NCI-H2196 (cell line): ENCODE data around the gene PPP1CB.
A peak's percentile ranks its signal among the peaks of the same experiment; 100 is the strongest.

ENCODE experiments used
- DNase-seq: peaks from one replicate; lab custom pipeline; 2025; ENCODE audit not compliant: unreplicated experiment; lab: John Stamatoyannopoulos, UW

Gene PPP1CB

GRCh38 chr2:28751252-28751955 lies at the start of gene PPP1CB:
Gene PPP1CB (plus strand): TSS chr2:28751830. CDS start chr2:28752125, 295 bp downstream.
- DNase-seq, result peak; percentile 97

- no peak for DNase-seq
Measured at GRCh38 chr2:28702415-28702861, 49.2 kb upstream of the PPP1CB start.

GRCh38 chr2:28702878-28703277 lies 48.8 kb upstream of the PPP1CB start:
- no peak for DNase-seq

DNA sequence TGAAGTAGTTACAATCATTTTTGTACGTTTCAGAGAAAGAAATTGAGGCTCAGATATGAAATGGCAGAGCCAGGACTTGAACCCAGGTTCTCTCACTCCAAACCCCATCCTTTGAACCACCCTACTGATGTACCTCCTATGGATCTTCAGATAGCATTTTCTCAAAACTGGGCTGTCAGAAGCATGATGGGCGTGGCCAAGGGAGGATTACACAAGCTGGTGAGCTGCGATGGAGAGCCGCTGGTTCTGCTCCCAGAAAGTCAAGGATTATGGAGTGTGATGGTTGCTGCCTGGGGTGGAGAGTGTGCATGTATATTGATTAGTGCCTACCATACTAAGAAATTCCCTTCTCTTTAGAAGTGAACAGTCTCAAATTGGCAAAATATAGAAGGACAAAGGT lies 47.0 kb upstream of the PPP1CB start:
- DNase-seq, result no peak

DNA sequence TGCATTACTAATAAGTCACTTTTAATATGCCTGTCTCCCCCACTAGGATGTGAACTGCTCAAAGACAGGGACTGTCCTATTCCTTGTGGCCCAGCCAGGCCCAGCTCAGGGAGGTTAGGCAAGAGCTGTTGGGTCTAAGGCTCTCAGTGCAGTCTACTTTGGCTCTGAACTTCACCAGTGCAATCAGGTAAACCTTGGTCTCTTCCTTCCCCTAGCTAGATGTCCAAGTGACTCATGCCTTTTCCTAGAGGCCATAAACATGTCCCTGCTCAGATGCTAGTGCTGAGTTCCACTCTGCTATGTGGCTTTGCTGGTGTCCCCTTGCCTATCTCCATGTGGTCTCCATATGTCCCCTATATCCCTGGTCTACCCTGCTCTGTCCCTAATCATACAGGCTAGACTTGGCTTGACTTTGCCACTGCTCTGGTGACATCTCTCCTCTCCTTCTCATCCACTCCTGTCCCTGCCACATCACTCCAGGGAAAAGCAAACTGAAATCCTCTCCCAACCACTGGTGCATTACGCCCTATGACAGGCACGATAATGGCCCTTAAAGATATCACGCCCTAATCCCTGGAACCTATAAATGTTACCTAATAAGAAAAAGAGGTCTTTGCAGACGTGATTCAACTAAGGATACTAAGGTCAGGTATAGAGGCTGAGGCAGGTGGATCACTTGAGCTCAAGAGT lies 45.7 kb upstream of the PPP1CB start:
- DNase-seq, result no peak

GRCh38 chr2:28707592-28707991 lies 44.0 kb upstream of the PPP1CB start:
- no peak for DNase-seq

- DNase-seq, result no peak
Measured at GRCh38 chr2:28709101-28709500, 42.5 kb upstream of the PPP1CB start.

GRCh38 chr2:28710545-28710944 lies 41.1 kb upstream of the PPP1CB start:
- no peak for DNase-seq

GRCh38 chr2:28713577-28714298 lies 37.9 kb upstream of the PPP1CB start:
- no peak for DNase-seq

- DNase-seq, result peak; percentile 86
Measured at GRCh38 chr2:28716265-28716865, 35.3 kb upstream of the PPP1CB start.

DNA sequence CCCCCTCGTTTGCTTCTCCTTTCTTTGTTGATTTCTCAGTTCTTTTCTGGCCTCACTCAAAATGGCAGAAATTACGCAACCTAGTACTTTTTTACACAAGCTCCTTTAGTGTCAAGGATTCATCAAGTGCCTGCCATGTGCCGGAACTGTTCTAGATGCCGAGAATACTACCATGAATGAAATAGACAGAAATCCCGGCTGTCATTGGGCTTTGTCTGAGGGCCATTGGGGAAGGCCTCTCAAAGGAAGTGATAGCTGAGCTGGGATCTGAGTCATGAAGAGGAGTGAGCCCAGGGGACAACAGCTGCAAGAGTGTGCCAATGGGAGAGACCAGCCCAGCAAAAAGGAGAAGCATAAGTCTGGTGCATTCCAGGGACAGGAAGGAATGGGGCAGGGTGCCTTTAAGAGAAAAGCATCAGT lies 34.3 kb upstream of the PPP1CB start:
- DNase-seq, result peak; percentile 61

- no peak for DNase-seq
Measured at GRCh38 chr2:28720345-28720744, 31.3 kb upstream of the PPP1CB start.

DNA sequence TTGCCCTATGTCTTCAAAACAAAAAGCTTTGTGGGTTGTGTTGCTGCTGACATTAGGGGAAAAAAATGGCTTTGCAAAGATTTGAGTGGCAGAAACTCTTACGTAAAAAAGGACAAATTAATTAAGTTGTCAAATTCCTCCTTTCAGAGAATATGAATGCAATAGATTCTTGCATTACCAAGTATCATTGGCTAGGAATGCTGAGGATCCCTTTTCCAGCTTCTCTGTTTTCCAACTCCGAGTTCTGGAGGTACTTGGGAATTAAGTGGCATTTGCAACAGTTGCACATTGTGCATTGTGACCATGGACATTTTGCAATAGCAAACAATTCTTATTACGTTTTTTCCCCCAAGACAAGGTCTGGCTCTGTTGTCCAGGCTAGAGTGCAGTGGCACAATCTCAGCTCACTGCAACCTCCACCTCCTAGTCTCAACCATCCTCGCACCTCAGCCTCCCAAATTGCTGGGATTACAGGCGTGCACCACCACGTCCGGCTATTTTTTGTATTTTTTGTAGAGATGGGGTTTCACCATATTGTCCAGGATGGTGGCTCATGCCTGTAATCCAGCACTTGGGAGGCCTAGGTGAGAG lies 29.9 kb upstream of the PPP1CB start:
- no peak for DNase-seq

DNA sequence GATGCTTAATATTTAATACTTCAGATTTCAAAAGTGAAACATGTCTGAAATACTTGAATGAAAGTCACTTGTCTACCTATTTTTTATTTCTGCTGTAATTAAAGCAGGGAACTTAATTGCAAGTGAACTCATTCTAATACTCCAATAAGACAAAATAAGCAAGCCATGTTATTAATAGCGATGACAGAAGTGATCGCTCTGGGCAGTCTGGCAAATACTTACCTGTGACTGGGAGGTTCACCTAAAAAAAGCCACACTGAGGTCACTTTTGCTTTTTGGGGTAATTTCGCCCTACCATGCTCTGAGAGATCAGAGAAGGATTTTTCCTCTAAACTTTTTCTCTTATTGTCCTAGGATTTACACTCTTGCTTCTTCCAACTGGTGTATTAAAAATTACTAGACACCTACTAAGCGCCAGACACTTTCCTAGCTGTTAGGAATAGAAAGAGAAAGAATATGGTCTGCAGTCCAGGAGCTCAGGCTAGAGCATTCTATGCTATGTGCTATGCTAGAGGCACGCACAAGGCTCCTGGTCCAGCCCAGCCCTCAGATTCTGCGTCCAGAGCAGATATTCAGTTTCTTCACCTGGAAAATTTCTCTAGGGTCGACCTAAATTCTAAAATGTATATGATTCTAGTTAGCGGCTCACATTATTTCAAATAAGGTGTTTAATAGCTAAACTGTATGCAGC lies 26.5 kb upstream of the PPP1CB start:
- no peak for DNase-seq

- DNase-seq, result no peak
Measured at GRCh38 chr2:28726177-28726576, 25.5 kb upstream of the PPP1CB start.

- DNase-seq, result no peak
Measured at GRCh38 chr2:28729698-28730097, 21.9 kb upstream of the PPP1CB start.

DNA sequence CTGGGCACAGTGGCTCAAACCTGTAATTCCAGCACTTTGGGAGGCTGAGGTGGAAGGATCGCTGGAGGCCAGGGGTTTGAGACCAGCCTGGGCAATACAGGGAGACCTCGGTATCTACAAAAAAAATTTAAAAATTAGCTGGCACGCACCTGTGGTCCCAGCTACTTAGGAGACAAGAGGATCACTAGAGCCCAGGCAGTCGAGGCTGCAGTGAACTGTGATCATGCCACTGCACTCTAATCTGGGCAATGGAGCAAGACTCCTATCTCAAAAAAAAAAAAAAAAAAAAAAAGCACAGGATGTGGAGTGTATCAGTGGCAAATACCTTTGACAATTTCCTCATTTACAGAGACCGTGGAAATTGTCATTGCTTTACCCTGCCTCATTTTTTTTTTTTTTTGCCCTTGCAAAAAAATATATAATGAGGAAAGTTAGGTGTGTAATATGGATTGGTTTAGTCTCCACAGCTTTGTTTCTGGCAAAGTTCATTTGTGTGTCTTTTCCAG lies 20.9 kb upstream of the PPP1CB start:
- no peak for DNase-seq

DNA sequence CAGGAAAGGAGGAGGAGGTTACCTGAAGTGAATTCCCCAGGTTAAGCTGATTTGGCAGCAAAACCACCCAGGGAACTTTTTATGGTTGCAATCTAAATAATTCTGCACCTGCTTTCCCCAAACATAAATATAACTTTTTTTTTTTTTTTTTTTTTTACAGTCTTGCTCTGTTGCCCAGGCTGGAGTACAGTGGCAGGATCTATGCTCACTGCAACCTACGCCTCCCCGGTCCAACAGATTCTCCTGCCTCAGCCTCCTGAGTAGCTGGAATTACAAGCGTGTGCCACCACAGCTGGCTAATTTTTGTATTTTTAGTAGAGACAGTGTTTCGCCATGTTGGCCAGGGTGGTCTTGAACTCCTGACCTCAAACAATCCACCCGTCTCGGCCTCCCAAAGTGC lies 16.1 kb upstream of the PPP1CB start:
- DNase-seq, result no peak

DNA sequence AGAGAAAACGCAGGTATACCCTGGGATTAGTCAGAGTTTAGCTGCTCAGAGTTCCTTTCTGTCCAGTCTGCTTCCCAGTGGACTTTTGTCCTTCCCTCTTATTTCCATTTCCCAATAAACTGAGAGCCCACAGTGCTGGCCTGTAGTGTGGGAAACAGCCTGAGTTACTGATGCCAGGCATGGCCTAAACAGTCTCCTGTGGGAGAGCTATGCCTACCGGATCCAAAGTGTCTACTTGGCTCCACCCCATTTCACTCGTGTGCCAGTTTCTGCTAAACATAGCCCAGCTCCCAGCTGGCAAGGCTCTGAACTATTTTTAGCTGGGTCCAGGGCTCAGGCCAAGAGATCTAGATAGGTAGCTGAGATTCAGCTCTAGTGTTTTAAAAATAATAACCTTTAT lies 15.6 kb upstream of the PPP1CB start:
- DNase-seq, result peak; percentile 66

- DNase-seq, result no peak
Measured at GRCh38 chr2:28737655-28738054, 14.0 kb upstream of the PPP1CB start.
